GM12878 (cell line): ENCODE results near the gene FSD1L. TPM values are rescaled to one million over a fixed set of nuclear protein-coding genes. Genes with fewer than 3 reads are reported as not detected.

Experiments used
- ATAC-seq: fragments of 200-7000 bp; cut with Tn5 transposase; 3 replicates; pipeline ENCODE4 v1.9.1; 2020; ENCODE audit warnings: mild to moderate bottlenecking, moderate library complexity
- BruUV-seq: library from RNA; stranded (reverse); fragments of 400-500 nt; replicated peaks from 2 replicates; lab custom pipeline; 2021; lab: Mats Ljungman, UMichigan
- CTCF ChIA-PET: fragments of 300-600 bp; sonication (Branson Sonifier 250); formaldehyde crosslinking; extraction: SDS; loops from one replicate; lab custom pipeline; 2021; ENCODE audit warnings: inconsistent platforms; lab: Yijun Ruan, JAX
- POLR2A ChIA-PET: fragments of 350-600 bp; formaldehyde crosslinking; extraction: SDS; loops from one replicate; lab custom pipeline; 2021; ENCODE audit warnings: inconsistent platforms; lab: Charles Lee
- RAD21 ChIA-PET: fragments of 300-600 bp; sonication (Branson Sonifier 250); formaldehyde crosslinking; loops from one replicate; lab custom pipeline; 2023; ENCODE audit warnings: antibody characterized with exemption; ENCODE audit not compliant: unreplicated experiment; lab: Charles Lee
- SMC1A ChIA-PET: fragments of 300-600 bp; sonication (Branson Sonifier 250); formaldehyde crosslinking; loops from one replicate; lab custom pipeline; 2023; ENCODE audit not compliant: unreplicated experiment, uncharacterized antibody; lab: Charles Lee
- DNase-seq: peaks from one replicate; pipeline ENCODE4 v3.0.0-alpha.2; 2011; ENCODE audit warnings: low read depth, low spot score
- FAIRE-seq: peaks from 3 replicates; lab custom pipeline; 2011; peaks lifted over from hg19 to GRCh38; lab: Jason Lieb, UNC
- H2AFZ ChIP-seq: 2 replicates; pipeline ENCODE4 v1.6.0; 2011; ENCODE audit warnings: low read depth, low read length, control low read depth; ENCODE audit not compliant: control insufficient read depth
- H3K27ac ChIP-seq: 2 replicates; pipeline ENCODE4 v1.5.1; 2011; ENCODE audit warnings: control low read depth; ENCODE audit not compliant: control insufficient read depth, insufficient read depth
- H3K27me3 ChIP-seq, 2 experiments: replicated peaks in 1 of 2; 2 replicates each; pipeline versions ENCODE4 v1.6.0 to v1.6.1; 2011; ENCODE audit warnings: low read length in 1 of 2; ENCODE audit not compliant: control insufficient read depth in 2 of 2, insufficient read depth in 2 of 2
- H3K36me3 ChIP-seq, 2 experiments: 2 replicates each; pipeline ENCODE4 v1.5.1; 2011; ENCODE audit warnings: low read length in 1 of 2; ENCODE audit not compliant: control insufficient read depth in 2 of 2, insufficient read depth in 2 of 2
- H3K4me1 ChIP-seq: 2 replicates; pipeline ENCODE4 v1.6.1; 2011; ENCODE audit warnings: mild to moderate bottlenecking, low read length, moderate library complexity, mixed read lengths; ENCODE audit not compliant: control insufficient read depth, insufficient read depth
- H3K4me2 ChIP-seq: 2 replicates; pipeline ENCODE4 v1.6.0; 2011; ENCODE audit warnings: control low read depth; ENCODE audit not compliant: control insufficient read depth, insufficient read depth
- H3K4me3 ChIP-seq: fragments of 200-600 bp; sonication (generic); 2 replicates; pipeline ENCODE4 v1.5.1; 2016
- H3K79me2 ChIP-seq: 2 replicates; pipeline ENCODE4 v1.6.0; 2011; ENCODE audit warnings: low read length; ENCODE audit not compliant: control insufficient read depth, insufficient read depth
- H3K9ac ChIP-seq: 2 replicates; pipeline ENCODE4 v1.8.0; 2011; ENCODE audit warnings: low read length, control low read depth, mixed read lengths; ENCODE audit not compliant: control insufficient read depth, insufficient read depth
- H3K9me3 ChIP-seq: replicated peaks from 3 replicates; pipeline ENCODE4 v1.5.1; 2011; ENCODE audit warnings: mild to moderate bottlenecking, low read length; ENCODE audit not compliant: control insufficient read depth, insufficient read depth
- H4K20me1 ChIP-seq: 2 replicates; pipeline ENCODE4 v1.6.0; 2011; ENCODE audit not compliant: control insufficient read depth, insufficient read depth
- BACH1 ChIP-seq: fragments of 450-650 bp; IDR thresholded peaks from 2 replicates; pipeline ENCODE4 v1.6.1; 2017; ENCODE audit warnings: mild to moderate bottlenecking, borderline replicate concordance
- BMI1 ChIP-seq: fragments of 450-650 bp; IDR thresholded peaks from 2 replicates; pipeline ENCODE4 v1.6.1; 2016; ENCODE audit warnings: mild to moderate bottlenecking, moderate library complexity, borderline replicate concordance
- CBX3 ChIP-seq: fragments of 200-600 bp; sonication (generic); IDR thresholded peaks from 2 replicates; pipeline ENCODE4 v1.6.1; 2016; ENCODE audit warnings: low read depth, borderline replicate concordance
- CHD1 ChIP-seq: IDR thresholded peaks from 2 replicates; pipeline ENCODE4 v1.6.1; 2012; ENCODE audit warnings: low read depth, low read length, improper control_type of control experiment
- FOXK2 ChIP-seq: fragments of 450-650 bp; IDR thresholded peaks from 2 replicates; pipeline ENCODE4 v1.6.1; 2017; ENCODE audit warnings: mild to moderate bottlenecking, moderate library complexity
- MEF2B ChIP-seq: fragments of 450-650 bp; IDR thresholded peaks from 2 replicates; pipeline ENCODE4 v1.6.1; 2018; ENCODE audit warnings: mild to moderate bottlenecking, moderate library complexity; ENCODE audit not compliant: partially characterized antibody, poor library complexity, severe bottlenecking
- MTA3 ChIP-seq: IDR thresholded peaks from 2 replicates; pipeline ENCODE4 v1.6.1; 2012; ENCODE audit warnings: low read length, inconsistent platforms, borderline replicate concordance
- RUNX3 ChIP-seq: IDR thresholded peaks from 2 replicates; pipeline ENCODE4 v1.6.1; 2012; ENCODE audit warnings: low read length, inconsistent platforms
- SIN3A ChIP-seq: IDR thresholded peaks from 2 replicates; pipeline ENCODE4 v1.6.1; 2012; ENCODE audit warnings: low read depth, low read length, improper control_type of control experiment
- SMAD5 ChIP-seq: IDR thresholded peaks from 2 replicates; pipeline ENCODE4 v1.6.1; 2016; ENCODE audit warnings: antibody characterized with exemption, low read depth
- SMC3 ChIP-seq: IDR thresholded peaks from 2 replicates; pipeline ENCODE4 v1.6.1; 2011; ENCODE audit warnings: low read length, improper control_type of control experiment, borderline replicate concordance
- SP1 ChIP-seq: IDR thresholded peaks from one replicate; pipeline ENCODE4 v1.6.1; 2011; ENCODE audit warnings: low read depth, low read length
- TARDBP ChIP-seq: IDR thresholded peaks from 2 replicates; pipeline ENCODE4 v1.6.1; 2016; ENCODE audit warnings: borderline replicate concordance
- TBL1XR1 ChIP-seq: IDR thresholded peaks from 2 replicates; pipeline ENCODE4 v1.6.1; 2012; ENCODE audit warnings: low read depth, low read length, improper control_type of control experiment
- ZBTB4 ChIP-seq: fragments of 450-650 bp; formaldehyde crosslinking; IDR thresholded peaks from 2 replicates; pipeline ENCODE4 v1.4.0; 2022; ENCODE audit warnings: mild to moderate bottlenecking, moderate library complexity
- ZNF274 ChIP-seq: IDR thresholded peaks from one replicate; pipeline ENCODE4 v1.8.0; 2011; ENCODE audit not compliant: insufficient read length, insufficient read depth
- ZNF622 ChIP-seq: fragments of 450-650 bp; IDR thresholded peaks from 2 replicates; pipeline ENCODE4 v1.6.1; 2017; ENCODE audit warnings: mild to moderate bottlenecking, inconsistent platforms
- ZSCAN29 ChIP-seq: fragments of 450-650 bp; IDR thresholded peaks from 2 replicates; pipeline ENCODE4 v1.6.1; 2017; ENCODE audit warnings: mild to moderate bottlenecking, moderate library complexity
- in situ Hi-C: fragments of 300-500 bp; cut with MboI; formaldehyde crosslinking; loops from 9 replicates; pipeline ENCODE4 v1.14.3; 2018; ENCODE audit warnings: mixed read lengths
- intact Hi-C: fragments of 100-400 bp; cut with micrococcal nuclease; formaldehyde crosslinking; loops from one replicate; pipeline ENCODE4 v1.14.2; 2022; ENCODE audit not compliant: unreplicated experiment
- polyA plus RNA-seq, 11 experiments: library from polyadenylated mRNA; depleted of rRNA in 4 of 11; unstranded in 6 of 11; stranded (reverse) in 5 of 11; fragments of >200 nt; fragmentation: Nextera tagmentation in 4 of 11; fragmentation: Illumina TruSeq in 1 of 11; extraction: Ambion mirVana in 4 of 11; extraction: Trizol in 1 of 11; gene quantifications; 1 replicate in 1 of 11; 2 replicates in 10 of 11; pipeline versions ENCODE4 v1.2.1 to v1.2.3, GENCODE V29; 2011 to 2016; ENCODE audit warnings: inconsistent platforms in 2 of 11, missing spikeins in 2 of 11, low read depth in 1 of 11
- total RNA-seq, 4 experiments: library from RNA; depleted of rRNA in 3 of 4; stranded (reverse); fragments of >200 nt in 3 of 4; fragmentation: Illumina TruSeq in 1 of 4; extraction: Trizol in 1 of 4; gene quantifications; 2 replicates each; pipeline versions ENCODE4 v1.2.1 to v1.2.3, GENCODE V29; 2013 to 2021
- TF ChIP-seq, protein P1 (sequence below): IDR thresholded peaks from 2 replicates; pipeline ENCODE4 v1.6.1; 2011; ENCODE audit warnings: borderline replicate concordance, low read depth, mild to moderate bottlenecking, moderate library complexity, mixed read lengths, low read length; ENCODE audit not compliant: insufficient read depth; ENCODE audit errors: extremely low read length

The FSD1L gene
- total and polyA plus RNA-seq, 10 of the 15 experiments (the other 5 are each of a cell fraction or from before 2014, with no cell fraction given) = 11.9 to 52.4 (median 17.0) TPM

DNA sequence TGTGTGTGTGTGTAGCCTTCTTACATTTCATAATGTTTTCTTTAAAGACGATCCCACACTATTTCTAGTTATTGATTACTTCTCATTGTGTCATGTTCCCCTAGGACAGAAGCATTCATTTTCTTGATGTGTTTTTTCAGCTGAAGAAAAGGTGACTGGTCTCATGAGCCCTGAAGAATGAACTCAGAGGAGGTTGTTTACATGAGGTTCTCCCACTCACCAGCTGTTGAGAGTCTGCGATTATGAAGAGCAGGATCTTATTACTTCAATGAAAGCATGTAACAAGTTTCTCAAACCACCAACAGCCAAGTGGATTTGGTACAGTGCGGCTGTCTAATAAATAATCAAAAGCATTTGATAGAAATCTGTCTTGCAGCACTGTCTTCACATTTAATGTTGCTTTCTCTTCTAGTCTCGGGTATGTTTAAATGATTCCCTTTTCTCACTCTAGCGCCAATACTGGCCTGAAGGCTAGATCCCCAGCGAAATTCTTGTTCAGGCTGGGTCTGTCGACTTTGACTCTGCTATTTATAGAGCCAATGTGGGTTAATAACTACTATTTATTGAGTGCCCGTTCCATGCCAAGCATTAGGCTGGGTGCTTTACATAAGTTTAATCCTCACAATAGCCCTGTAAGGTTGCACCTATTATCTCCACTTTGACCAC lies 9.6 kb upstream of the FSD1L start (continued):
- TF ChIP-seq TBL1XR1 = no peak
- no peak for TF ChIP-seq ZBTB4 (CRISPR knock-in tag)
- TF ChIP-seq RUNX3 = no peak
- no peak for TF ChIP-seq TARDBP
- TF ChIP-seq SP1 = no peak
- TF ChIP-seq, all 136 proteins: peak for 0

DNA sequence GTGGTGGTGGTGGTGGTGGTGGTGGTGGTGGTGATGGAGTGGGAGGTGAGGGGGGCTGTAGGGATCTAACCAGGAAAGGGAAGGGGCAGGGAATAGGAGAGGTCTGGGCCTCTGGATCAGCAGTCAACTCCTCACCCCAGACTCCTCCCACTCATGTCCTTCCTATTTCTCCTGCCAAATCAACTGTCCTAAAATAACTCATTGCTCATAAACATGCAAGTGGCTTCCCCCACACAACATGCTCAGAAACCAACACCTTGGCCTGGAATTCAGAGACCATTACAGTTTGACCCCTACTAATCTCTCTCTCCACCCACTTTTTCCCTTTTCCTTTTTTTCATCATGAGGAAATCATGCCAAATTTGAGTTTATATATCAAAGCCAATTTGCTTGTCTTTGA lies 8.4 kb upstream of the FSD1L start:
- RAD21 ChIA-PET = no interaction called here
- Histone ChIP-seq H3K4me1 (no peaks in the 10 kb centered on the region), H4K20me1 (no peaks in the 10 kb centered on the region), H3K27me3 (no peaks in the 10 kb centered on the region), H3K4me2 (no peak overlapping the region), H3K9me3 (no peaks in the 10 kb centered on the region; the same call in 2 of the 3 replicates), H3K4me3 (no peak overlapping the region), H2AFZ (no peak overlapping the region), H3K36me3 (no peaks in the 10 kb centered on the region), H3K27ac (no peak overlapping the region), H3K9ac (no peak overlapping the region), H3K79me2 (no peaks in the 10 kb centered on the region)
- POLR2A ChIA-PET = no interaction called here
- no peak for ATAC-seq
- in situ Hi-C loops (no loop called here), intact Hi-C loops (no loop called here)
- no peak for FAIRE-seq
- CTCF ChIA-PET = no interaction called here
- SMC1A ChIA-PET = no interaction called here
- DNase-seq = no peak
- no TSS peak for BruUV-seq
- TF ChIP-seq SIN3A (no peak), MTA3 (no peak), BACH1 (no peak), MEF2B (no peak), SMAD5 (no peak), FOXK2 (no peak), ZNF622 (no peak), ZNF274 (no peak), CHD1 (no peak), BMI1 (no peak), ZSCAN29 (no peak), SMC3 (no peak), CBX3 (no peak)
- TF ChIP-seq, protein P1, sequence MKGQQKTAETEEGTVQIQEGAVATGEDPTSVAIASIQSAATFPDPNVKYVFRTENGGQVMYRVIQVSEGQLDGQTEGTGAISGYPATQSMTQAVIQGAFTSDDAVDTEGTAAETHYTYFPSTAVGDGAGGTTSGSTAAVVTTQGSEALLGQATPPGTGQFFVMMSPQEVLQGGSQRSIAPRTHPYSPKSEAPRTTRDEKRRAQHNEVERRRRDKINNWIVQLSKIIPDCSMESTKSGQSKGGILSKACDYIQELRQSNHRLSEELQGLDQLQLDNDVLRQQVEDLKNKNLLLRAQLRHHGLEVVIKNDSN = no peak
